Hepatocyte (in vitro differentiated cells): ENCODE data around the gene DPYD.

ENCODE experiments used
- EZH2 ChIP-seq: fragments of 200-600 bp; sonication (generic); IDR thresholded peaks from 2 replicates; pipeline ENCODE4 v1.6.1; 2016; ENCODE audit warnings: antibody characterized with exemption, mild to moderate bottlenecking, borderline replicate concordance
- EZH2phosphoT487 ChIP-seq: fragments of 200-600 bp; sonication (generic); IDR thresholded peaks from one replicate; pipeline ENCODE4 v1.6.1; 2018; ENCODE audit warnings: antibody characterized with exemption, mild to moderate bottlenecking, low read depth, moderate library complexity; ENCODE audit not compliant: unreplicated experiment, severe bottlenecking
- TF ChIP-seq, protein P1 (sequence below): fragments of 200-600 bp; sonication (generic); IDR thresholded peaks from 2 replicates; pipeline ENCODE4 v1.5.1; 2016; ENCODE audit warnings: antibody characterized with exemption, mild to moderate bottlenecking; ENCODE audit not compliant: poor library complexity

DNA sequence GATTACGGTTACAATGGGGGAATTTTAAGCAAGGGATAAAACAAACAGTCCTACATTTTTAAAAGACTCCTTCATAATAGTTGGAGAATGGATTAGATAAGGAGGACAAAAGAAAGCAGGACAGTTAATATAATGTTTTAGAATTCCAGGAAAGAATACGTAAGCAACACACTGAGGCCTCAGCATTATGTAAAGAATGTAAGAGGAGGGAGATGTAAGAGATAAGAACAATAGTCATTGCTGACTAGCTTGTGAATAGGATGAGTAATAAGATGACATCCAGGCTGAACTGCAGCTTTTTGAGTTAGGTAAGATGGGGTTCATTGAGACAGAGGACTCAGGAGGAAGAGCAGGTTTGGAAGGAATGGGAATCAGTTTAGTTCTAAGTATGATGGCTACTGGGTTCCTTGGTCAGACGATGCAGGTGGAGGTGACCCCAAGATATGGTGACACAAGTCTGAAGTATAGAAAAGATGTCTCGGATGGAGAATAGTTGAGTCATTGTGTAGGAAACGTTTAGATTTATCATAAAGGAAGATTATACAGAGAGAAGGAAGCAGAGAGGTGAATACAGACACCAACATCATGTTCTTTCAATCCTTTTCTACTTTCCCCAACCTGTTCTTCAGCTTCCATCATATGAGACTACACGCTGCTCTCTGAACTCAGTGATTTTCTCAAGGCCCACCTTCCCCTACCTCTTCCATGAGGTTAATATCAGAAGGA is 826.4 kb downstream of the DPYD start:
- TF ChIP-seq EZH2 (no peak), EZH2phosphoT487 (no peak)
- TF ChIP-seq, protein P1, sequence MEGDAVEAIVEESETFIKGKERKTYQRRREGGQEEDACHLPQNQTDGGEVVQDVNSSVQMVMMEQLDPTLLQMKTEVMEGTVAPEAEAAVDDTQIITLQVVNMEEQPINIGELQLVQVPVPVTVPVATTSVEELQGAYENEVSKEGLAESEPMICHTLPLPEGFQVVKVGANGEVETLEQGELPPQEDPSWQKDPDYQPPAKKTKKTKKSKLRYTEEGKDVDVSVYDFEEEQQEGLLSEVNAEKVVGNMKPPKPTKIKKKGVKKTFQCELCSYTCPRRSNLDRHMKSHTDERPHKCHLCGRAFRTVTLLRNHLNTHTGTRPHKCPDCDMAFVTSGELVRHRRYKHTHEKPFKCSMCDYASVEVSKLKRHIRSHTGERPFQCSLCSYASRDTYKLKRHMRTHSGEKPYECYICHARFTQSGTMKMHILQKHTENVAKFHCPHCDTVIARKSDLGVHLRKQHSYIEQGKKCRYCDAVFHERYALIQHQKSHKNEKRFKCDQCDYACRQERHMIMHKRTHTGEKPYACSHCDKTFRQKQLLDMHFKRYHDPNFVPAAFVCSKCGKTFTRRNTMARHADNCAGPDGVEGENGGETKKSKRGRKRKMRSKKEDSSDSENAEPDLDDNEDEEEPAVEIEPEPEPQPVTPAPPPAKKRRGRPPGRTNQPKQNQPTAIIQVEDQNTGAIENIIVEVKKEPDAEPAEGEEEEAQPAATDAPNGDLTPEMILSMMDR, result no peak
